Middle frontal gyrus (tissue), 1 donor: ENCODE results near the gene FARP1.

Experiments
- DNase-seq: peaks from one replicate; pipeline ENCODE4 v3.0.0-alpha.2; 2015; ENCODE audit warnings: low spot score; ENCODE audit errors: extremely low spot score

The FARP1 gene

DNA sequence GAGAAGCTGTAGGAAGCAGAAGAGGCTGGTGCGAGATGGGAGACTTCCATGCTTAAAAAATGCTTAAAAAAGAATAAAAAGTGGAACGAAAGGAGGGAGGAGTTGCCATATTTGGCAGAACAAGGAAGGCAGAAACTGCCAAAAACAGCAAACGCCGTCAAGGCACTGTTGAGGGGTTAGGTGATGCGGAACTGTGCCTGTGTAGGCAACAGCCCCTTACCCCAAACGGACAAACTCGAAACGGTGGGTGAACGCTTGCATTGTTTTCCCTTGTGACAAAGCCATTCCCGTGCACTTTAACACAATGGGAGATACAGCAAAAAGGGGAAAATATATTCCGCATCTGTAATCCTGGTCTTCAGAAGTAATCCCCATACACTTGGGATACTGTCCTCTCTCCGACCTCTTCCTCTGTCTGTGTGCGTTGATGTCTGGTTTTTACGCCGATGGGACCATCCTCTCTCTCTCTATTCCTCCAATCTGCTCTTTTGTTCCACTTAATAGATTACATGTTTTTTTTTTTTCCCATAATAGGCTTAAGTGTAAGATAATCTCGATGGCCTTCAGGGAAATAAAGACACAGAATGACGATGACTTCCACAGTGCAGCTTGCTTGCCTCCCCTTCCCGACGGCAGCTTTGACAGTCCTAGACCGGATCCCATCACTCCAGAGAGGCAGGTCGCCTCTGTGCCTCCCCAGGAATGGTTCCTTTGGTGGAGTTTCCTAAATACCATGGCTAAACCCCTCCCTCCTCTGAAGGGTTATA lies 166.9 kb downstream of the FARP1 start:
- DNase-seq: no peak

DNA sequence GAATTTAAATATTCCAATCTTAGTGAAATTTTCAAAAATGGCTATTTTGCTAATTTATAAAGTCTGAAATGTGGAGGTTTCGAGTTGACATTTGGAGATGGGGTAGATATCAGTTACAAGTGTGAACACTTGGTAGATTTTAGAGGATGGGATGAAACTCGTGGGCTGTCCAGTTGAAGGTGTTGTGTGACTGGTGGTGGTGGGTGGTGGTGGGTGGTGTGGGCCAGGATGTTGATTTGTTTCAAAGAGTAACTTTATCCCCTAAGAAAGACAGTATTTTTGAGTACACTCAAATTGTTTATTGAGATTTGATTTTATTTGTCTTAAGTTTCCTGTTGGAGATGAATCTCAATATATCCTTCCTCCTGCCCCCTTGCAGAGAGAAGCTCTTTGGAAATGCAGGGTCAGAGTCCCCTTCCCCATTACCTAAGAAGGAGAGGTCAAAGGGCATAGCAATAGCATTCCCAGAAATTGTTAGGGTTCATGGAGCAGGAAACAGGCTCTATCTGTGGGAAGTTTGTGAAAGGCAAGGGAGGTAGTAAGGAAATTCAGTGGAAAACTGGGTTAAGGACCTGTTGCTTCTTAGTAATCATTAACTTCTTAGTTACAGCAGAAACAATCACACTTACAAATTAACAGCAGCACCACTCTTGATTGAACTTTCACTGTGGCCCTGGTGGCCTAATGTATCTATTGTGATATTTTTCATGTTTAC lies 167.7 kb downstream of the FARP1 start:
- no peak for DNase-seq

DNA sequence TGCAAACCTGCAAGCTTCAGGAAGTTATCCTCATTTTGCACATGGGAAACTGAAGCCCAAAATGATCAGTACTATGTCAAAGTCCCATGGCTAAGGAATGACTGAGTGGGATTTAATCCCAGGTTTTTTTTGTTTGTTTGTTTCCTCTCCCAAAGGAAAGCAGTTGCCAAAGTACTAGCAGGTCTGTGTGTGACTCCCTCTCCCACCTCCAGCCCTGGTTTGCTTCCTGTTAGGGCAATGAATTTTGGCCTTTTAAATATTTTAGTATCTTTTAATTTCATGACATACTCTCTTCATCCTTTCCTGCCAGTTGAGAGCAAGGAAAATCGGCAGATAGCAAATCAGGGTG lies 168.3 kb downstream of the FARP1 start:
- no peak for DNase-seq

DNA sequence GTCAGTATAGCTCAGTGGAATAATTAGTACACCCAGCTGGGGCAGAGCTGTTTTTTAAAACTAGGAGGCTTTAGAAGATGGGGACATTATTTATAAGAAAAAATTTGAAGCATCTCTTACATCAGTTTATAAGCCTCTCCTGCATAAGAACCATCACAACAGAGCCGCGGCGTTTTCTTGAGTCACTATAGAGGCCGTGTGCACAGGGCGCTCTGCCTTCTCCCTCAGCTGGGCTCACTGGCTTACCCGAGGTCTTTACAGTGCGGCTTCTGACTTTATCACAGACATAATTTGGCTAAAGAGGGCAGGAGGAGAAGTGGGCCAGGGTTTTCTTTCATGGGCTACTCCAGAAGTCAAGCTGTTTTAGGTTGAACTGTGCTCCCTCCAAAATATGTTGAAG lies 169.7 kb downstream of the FARP1 start:
- no peak for DNase-seq

DNA sequence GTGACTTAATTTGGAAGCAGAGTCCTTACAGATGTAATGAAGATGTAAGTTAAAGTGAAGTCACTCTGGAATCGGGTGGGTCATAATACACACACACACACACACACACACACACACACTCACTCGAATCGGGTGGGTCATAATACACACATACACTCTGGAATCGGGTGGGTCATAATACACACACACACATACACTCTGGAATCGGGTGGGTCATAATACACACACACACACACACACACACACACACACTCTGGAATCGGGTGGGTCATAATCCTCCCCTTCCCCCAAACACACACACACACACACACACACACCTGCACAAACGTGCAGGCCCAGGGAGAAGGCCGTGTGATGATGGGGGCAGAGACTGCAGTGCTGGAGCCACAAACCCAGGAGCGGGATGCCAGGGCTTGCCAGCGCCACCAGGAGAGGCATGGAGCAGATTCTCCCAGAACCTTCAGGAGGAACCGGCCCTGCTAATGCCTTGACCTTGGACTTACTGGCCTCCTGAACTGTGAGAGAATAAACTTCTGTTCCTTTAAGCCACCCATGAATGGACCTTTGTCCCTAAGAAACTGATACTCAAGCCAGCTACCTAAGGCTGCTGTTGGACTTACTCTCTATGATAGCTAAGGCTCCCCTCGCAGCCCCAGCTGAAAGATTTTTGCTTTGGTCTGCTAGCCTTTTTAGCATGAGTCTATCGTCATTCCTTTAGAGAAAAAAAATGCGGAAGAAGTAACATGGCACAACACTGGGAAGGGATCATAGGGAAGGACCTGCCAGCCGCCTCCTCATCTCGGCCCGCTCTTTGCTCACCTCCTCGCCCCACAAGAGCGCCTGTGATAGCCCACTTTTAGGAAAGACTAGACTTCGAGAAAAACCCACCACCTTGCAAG lies 170.4 kb downstream of the FARP1 start:
- DNase-seq: no peak

DNA sequence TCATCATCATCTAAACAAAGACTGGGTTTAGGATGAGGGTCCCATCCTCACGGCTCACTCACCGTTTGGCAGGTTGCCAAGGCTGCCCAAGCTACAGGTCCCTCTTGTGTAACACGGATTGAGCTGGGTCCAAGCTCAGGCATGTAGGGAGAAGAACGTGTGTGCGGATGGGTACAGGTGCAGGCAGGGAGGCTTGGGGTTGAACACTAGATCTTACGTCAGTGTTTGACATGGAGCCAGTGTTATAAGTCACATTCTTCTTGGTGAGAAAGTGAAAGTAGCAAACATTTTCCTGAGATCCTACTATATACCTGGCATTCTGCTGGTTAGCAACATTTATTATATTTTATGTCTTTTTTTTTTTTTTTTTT lies 171.0 kb downstream of the FARP1 start:
- no peak for DNase-seq

DNA sequence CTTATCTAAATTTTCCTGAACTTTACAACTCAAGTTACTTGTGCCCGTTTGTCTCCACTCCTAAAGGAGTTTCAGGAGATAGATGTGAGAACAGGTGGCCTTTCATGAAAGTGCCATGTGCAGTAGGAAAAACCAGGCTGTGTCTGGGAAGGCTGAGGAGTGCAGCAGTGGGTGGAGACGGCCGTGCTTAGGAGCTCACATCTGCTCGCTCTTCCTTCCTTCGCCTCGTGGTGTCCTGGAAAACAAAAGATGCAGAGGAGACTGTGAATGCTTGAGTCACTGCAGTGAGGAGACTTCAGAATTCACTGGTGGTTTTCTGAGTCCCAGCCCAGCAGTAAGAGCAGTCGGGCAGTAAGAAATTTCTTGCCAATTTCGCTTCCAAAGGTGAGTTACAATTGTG lies 172.6 kb downstream of the FARP1 start:
- DNase-seq: peak; percentile 51

DNA sequence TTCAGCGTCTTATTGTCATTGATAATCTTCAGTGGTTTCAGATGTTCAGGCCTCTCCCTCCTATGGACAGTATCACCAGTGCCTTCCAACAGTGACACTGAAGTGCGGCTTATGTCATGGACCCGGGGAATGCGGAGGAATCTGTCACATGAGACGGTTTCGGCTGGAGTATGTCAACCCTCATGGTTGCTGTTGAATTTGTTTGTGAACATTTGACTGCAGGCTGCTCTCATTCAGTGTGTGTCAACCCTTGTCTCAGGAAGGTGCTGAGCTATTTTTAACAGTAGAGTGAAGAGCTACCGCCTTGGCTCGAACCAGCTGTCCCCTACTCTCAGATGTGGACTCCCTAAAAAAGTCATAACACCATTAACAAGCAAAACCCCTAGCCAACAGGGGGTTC lies 173.0 kb downstream of the FARP1 start:
- no peak for DNase-seq

DNA sequence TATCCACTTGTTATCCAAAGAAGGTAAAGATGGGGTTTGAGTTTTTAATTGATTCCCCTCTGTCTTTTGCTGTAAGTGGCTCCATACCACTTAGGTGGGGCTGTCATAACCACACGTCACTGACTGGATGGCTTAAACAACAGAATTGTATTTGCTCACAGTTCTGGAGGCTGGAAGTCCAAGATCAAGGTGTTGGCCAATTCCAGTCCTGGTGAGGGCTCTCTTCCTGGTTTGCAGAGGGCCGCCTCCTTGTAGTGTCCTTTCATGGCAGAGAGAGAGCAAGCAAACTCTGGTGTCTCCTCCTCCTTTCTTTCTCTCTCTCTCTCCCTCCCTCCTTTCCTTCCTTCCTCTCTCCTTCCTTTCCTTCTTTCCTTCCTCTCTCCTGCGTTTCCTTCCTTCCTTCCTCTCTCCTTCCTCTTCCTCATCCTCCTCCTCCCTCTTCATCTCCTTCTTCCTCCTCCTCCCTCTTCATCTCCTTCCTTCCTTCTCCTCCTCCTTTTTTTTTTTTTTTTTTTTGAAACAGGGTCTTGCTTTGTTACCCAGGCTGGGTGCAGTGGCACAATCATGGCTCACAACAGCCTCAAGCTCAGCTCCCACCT lies 174.8 kb downstream of the FARP1 start:
- DNase-seq: no peak

DNA sequence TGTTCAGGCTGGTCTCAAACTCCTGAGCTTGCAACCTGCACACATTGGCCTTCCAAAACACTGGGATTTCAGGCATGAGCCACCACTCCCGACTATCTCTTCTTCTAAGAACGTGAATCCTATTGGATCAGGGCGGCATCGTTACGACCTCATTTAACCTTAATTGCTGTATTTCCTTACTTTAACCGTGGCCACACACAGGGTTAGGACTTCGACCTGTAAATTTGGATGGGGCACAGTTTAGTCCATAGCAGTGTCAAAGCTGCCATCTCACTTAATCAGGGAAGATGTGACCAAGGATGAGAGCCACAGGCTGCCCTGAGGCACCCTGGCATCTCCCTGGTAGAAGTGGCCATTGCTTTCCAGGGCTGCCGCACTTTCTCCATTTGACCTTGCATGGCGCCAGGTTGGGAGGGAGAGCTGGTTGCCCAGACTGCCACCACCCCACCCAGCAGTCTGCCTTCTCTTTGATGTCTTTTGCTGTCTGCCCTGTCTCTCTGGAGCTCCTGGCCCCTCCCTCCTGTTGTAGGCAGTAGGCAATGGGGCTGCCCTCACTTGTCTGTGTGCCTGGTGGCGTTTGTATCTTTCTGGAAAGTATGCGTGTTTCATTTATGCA lies 175.5 kb downstream of the FARP1 start:
- DNase-seq: no peak

DNA sequence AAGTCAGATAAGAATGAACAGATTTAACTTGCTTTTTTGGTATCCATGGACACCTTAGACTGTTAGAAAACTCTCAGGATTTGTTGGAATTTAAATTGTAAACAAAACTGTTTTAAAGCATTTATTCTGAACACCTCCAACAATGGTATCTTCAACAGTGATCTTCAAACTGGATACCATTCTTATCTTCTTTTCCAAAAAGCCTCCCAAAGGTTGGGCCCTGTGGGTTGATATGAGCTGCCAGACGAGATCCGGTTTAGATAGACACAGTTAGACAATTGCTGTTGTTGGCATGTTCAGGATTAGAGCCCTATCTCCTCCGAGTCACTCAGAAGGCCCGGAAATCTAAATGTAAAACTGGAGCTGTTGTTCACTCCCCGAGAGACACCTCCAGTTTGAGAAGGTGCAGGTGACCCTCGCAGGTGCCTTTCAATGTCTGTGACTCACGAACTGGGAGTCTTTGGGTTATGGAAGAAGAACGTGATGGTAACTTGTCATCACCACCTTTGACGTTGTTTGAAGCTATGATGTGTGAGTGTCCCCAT lies 177.7 kb downstream of the FARP1 start:
- no peak for DNase-seq

DNA sequence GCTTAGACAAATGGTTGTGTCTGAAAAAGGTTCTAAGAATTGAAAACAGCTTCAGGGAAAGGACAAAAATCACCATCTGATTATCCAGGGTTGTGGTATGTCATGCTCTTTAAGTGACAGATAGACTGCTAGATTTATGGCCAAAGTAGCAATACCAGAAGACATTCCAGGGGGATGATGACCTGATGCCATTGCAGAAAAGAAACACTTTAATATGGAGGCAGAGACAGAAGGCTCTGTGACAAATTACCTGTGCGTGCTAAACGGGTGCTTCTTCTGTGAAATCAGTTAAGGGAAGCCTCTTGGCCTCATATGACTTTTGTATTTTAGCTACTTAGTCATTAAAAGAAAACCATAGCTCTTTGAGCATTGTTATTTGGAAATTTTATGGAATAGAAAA lies 178.5 kb downstream of the FARP1 start:
- no peak for DNase-seq

DNA sequence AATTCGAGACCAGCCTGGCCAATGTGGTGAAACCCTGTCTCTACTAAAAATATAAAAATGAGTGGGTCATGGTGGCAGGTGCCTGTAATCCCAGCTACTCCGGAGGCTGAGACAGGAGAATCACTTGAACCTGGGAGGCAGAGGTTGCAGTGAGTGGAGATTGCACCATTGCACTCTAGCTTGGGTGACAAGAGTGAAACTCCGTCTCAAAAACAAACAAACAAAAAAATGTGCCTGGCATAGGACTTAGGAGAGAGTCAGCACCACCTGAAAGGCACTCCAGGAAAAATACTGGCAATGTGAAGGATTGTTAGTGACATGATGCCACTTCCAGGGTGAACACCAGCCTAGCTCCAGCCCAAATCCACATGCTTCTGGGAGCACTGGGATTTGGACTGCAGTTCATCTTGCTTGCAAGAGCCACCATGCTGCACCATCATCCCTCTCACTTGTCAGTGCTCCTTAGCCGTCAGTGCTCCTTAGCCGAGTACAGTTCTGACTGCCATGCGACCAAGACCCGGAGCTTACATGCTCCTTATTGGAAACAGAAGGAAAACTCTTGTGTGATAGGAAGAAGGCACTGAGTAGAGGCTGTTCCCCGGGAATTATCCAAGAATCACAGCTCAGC lies 179.3 kb downstream of the FARP1 start:
- DNase-seq: no peak

DNA sequence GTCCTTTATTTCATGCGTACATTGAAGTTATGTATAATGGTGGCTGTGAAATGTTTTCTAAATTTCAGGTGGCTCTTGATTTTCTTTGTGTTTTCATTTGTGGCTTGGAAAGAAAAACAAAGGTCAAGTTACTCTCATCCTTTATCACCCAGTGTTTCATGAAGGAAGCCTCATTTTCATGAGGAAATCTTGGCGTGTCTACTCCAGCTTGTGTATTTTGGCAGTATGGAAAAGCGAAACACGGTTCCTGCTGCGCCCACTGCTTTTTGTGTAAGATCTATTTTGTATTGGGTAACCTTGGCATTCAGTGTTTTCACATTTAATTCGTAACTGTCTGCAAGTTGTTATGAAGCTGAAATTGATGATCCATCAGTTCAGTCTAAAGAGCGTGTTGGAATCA lies 181.2 kb downstream of the FARP1 start:
- DNase-seq: no peak

DNA sequence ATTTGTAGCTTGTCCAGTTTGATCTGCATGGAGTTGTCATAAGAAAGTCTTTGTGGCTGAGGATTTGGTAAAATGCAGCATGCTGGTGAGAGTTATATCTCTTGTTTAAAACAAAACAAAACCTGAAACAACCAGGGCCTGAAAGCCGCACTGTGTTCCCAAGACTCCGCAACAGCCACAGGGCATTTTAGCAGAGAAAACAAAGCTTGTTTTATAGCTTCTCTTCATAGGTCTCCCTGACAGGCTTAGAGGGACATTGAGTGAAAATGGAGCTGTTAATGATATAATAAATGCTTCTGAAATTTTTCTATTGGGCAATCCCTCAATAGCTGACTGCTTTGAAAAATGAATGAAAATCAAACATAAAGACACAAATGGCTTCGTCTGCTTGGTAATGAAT lies 182.8 kb downstream of the FARP1 start:
- no peak for DNase-seq

DNA sequence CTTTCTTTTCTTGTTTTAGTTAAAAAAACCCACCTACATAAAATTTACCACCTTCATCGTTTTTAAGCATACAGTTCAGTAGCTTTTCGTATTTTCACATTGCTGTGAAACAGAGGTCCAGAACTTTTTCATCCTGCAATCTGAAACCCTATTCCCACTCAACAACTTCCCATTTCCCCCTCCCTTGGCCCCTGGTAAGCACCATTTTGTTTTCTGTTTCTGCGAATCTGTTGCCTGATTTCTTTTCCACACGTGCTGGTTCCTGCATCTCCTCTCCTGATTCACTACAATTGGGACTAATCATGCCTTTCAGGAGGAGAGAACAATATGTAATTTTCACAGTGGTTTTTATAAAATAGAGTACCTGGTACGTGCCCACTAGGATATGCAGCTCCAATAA lies 183.4 kb downstream of the FARP1 start:
- no peak for DNase-seq

DNA sequence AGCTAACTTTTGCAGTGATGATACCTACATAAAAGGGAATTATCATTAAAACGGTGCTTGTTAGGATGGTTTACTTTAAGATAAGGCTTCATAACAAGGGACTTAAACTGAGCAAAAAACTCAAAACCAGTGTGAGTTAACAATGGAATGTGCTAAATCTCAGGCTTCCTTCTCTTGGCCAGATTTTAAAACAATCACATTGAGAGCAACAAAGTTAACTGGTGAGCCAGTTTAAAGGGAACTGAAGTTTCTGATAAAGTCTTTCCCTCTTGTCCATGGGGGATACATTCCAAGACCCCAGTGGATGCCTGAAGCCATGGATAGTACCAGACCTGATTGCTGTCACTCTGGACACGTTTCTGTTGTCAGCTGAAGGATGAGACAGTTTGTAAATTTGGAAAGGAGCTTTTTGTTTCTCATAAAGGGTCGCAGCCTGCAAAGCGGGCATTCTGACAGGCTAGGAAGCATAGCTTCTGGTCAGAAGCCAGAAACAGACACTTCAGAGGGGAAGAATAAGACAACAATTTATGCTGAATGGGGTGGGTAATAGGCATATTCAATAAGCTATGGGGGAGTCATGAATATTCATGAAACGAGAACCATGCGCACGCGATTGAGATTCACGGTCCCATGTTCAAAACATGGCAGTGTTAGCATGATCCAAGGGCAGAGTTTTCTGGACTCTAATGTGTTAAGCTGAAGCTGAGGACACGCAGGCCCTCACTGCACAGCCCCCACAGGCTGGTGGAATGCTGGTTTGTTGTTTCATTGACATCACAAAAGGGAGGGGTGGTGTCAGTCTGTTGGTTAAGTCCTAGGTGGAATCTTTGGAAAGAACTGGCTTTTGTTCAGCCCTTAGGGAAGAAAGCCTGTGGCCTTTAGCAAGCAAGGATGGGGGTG lies 184.7 kb downstream of the FARP1 start:
- DNase-seq: no peak

DNA sequence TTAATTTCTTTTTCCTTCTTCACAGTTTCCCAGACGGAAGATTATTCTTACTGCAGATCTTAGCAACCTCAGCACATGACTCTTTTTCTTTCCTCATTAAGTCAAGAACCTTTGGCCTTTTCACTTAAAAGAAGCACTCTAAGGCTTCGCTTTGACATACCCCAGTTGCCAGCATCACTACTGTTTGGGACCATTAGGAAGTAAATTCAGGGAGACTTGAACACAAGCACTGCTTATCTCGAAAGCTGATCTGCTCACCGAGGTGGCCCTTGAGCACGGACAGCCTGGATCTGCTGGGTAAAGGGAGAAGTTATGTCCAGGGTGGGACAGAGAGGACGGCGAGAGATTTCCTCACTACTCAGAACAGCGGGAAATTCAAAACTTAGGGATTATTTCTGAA lies 185.6 kb downstream of the FARP1 start:
- DNase-seq: no peak

DNA sequence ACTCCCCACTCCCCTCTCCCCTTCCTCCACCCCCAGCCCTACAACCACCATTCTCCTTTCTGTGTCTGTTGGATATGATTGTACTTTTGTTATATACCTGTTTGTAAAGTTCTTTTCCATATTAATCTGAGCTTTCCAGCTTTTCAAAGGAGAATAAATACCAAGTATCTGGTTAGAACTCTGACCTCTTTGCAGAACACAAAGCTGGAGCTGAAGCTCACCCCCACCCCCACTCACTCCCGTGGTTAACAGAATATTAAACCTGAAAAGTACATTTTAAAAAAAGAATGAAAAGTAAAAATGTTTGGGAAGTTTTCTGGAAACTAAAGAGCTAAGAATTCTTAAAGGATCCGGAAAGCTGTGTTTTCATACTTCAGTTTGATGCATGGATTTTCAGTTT lies 189.3 kb downstream of the FARP1 start:
- DNase-seq: no peak

DNA sequence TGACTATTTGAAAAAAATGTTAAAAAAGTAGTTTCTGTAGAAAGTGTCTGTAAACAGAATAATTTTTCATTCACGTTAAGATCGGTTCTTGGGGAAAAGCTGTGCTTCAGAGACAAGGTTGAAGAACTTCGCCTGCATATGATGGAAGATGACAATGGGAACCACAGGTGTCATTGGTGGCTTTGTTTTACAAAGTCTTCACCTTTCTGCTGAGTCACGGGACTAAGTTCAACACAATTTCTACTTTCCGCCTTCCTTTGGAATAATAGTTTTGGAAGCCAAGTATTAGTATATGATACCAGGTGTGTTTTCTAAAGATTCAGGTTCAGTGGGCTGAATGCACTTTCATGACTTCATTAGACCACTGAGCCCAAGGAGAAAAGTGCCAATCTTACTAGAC lies 189.8 kb downstream of the FARP1 start:
- no peak for DNase-seq
